ENCODE data around the gene PRR14. TPM values are rescaled to one million over a fixed set of nuclear protein-coding genes. Genes with fewer than 3 reads are reported as not detected.

Gene PRR14
- total RNA-seq, 2 donors from 2014 or later, result 37.5 to 66.7 TPM

GRCh38 chr16:30641378-30641982, 9.3 kb upstream of the PRR14 start:
- Histone ChIP-seq H3K4me3 (no peak overlapping the region), H3K9me3 (no peaks in the 10 kb centered on the region), H3K36me3 (no peaks in the 10 kb centered on the region), H3K27me3 (replicated peaks; ENCODE audit: insufficient read depth) (no peaks in the 10 kb centered on the region), H3K4me1 (replicated peaks) (no peaks in the 10 kb centered on the region), H3K27ac (no peak overlapping the region)
- WGBS, result 90% methylated on average over 3 of the region's 3 CpGs
- intact Hi-C loops (cut with DNase I), result no loop called here
- TF ChIP-seq, protein P1, sequence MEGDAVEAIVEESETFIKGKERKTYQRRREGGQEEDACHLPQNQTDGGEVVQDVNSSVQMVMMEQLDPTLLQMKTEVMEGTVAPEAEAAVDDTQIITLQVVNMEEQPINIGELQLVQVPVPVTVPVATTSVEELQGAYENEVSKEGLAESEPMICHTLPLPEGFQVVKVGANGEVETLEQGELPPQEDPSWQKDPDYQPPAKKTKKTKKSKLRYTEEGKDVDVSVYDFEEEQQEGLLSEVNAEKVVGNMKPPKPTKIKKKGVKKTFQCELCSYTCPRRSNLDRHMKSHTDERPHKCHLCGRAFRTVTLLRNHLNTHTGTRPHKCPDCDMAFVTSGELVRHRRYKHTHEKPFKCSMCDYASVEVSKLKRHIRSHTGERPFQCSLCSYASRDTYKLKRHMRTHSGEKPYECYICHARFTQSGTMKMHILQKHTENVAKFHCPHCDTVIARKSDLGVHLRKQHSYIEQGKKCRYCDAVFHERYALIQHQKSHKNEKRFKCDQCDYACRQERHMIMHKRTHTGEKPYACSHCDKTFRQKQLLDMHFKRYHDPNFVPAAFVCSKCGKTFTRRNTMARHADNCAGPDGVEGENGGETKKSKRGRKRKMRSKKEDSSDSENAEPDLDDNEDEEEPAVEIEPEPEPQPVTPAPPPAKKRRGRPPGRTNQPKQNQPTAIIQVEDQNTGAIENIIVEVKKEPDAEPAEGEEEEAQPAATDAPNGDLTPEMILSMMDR (IDR thresholded peaks at IDR 0.05), result no peak
- TF ChIP-seq POLR2A (IDR thresholded peaks at IDR 0.05) (no peak), POLR2AphosphoS5 (IDR thresholded peaks at IDR 0.05) (no peak)
- DNase-seq (ENCODE audit: low spot score), result no peak

- intact Hi-C loops (cut with DNase I), result no loop called here
- Histone ChIP-seq H3K27ac (no peak overlapping the region), H3K36me3 (no peaks in the 10 kb centered on the region), H3K9me3 (no peaks in the 10 kb centered on the region), H3K4me1 (replicated peaks) (no peaks in the 10 kb centered on the region), H3K4me3 (no peak overlapping the region), H3K27me3 (replicated peaks; ENCODE audit: insufficient read depth) (no peaks in the 10 kb centered on the region)
- DNase-seq (ENCODE audit: low spot score), result no peak
- WGBS, result 69% methylated on average over 4 of the region's 4 CpGs
- TF ChIP-seq, protein P1 (IDR thresholded peaks at IDR 0.05), result no peak
- no peak for TF ChIP-seq POLR2AphosphoS5 (IDR thresholded peaks at IDR 0.05)
- no peak for TF ChIP-seq POLR2A (IDR thresholded peaks at IDR 0.05)
These were observed 6.4 kb upstream of the PRR14 start for GRCh38 chr16:30644334-30644830.

- no peak for DNase-seq (ENCODE audit: low spot score)
- no peaks in the 10 kb centered on the region for H3K9me3 ChIP-seq
- intact Hi-C loops (cut with DNase I), result no loop called here
These were observed 5.0 kb upstream of the PRR14 start for GRCh38 chr16:30645727-30646126.

GRCh38 chr16:30647274-30647571, 3.5 kb upstream of the PRR14 start:
- H3K36me3 ChIP-seq, result no peaks in the 10 kb centered on the region
- no peak overlapping the region for H3K4me3 ChIP-seq
- H3K27me3 ChIP-seq (replicated peaks; ENCODE audit: insufficient read depth), result no peaks in the 10 kb centered on the region
- peaks cover 9% of the 10 kb centered on the region for H3K4me1 ChIP-seq (replicated peaks)
- H3K9me3 ChIP-seq, result no peaks in the 10 kb centered on the region
- no peak overlapping the region for H3K27ac ChIP-seq
- intact Hi-C loops (cut with DNase I), result no loop called here
- WGBS, result 88% methylated on average over 1 of the region's 1 CpG
- no peak for DNase-seq (ENCODE audit: low spot score)
- no peak for TF ChIP-seq POLR2AphosphoS5 (IDR thresholded peaks at IDR 0.05)
- TF ChIP-seq, protein P1 (IDR thresholded peaks at IDR 0.05), result no peak
- TF ChIP-seq POLR2A (IDR thresholded peaks at IDR 0.05), result no peak

More at GRCh38 chr16:30645727-30646126, 5.0 kb upstream of the PRR14 start:
- Histone ChIP-seq H3K27ac (no peak overlapping the region), H3K4me3 (no peak overlapping the region), H3K4me1 (replicated peaks) (peaks cover 4% of the 10 kb centered on the region), H3K27me3 (replicated peaks; ENCODE audit: insufficient read depth) (no peaks in the 10 kb centered on the region), H3K36me3 (no peaks in the 10 kb centered on the region)
- 64% methylated on average over 6 of the region's 6 CpGs for WGBS
- TF ChIP-seq, protein P1 (IDR thresholded peaks at IDR 0.05), result no peak
- TF ChIP-seq POLR2AphosphoS5 (IDR thresholded peaks at IDR 0.05) (no peak), POLR2A (IDR thresholded peaks at IDR 0.05) (no peak)

DNA sequence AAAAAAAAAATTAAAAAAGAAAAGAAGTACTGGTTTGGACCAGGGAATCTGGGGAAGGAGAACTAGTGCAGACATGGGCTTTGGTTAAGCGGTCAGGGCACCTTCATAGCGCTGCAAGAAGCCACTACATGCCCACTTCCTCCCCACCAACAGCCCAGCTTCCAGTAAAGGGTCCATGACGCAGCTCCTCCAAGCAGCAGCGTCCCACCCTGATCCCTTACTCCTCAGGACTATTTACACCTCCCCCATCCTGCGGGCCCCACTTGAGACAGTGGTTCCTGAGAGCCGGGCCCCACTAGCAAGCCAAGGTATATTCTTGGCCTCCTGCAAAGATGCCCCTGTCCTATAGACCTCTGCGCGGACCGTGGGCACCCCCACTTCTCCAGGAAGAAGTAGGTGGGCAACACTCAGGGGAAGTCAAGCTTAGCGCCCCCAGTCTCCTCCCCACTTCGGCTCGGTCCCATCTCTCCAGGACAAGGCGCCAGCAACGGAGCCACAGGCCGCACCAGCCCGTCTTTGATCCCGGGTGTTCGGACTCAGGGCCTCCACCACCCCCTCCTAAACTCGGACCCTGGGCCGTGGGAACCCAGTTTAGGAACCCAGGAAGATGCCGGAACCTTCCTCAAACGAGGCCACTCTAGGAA, 913 bp upstream of the PRR14 start:
- WGBS, result 26% methylated on average over 22 of the region's 22 CpGs
- peak overlapping the region; percentile 91 to 95 for H3K27ac ChIP-seq
- intact Hi-C loops (cut with DNase I), result loop anchor here (5.0 to 10.0 kb wide), 3 partner anchors 78 to 845 kb away; partner anchors contain the start of genes ALDOA, MAZ and ZNF688

More for the DNA sequence above, 913 bp upstream of the PRR14 start:
- H3K9me3 ChIP-seq, result no peaks in the 10 kb centered on the region
- no peak for TF ChIP-seq POLR2A (IDR thresholded peaks at IDR 0.05)
- TF ChIP-seq POLR2AphosphoS5 (IDR thresholded peaks at IDR 0.05), result no peak
- TF ChIP-seq, protein P1 (IDR thresholded peaks at IDR 0.05), result no peak
- no peaks in the 10 kb centered on the region for H3K27me3 ChIP-seq (replicated peaks; ENCODE audit: insufficient read depth)
- H3K4me1 ChIP-seq (replicated peaks), result peaks cover 12% of the 10 kb centered on the region
- peaks cover 0 to 11% of the 10 kb centered on the region in 2 donors for H3K36me3 ChIP-seq
- no peak for DNase-seq (ENCODE audit: low spot score)
- peak overlapping the region; percentile 59 to 75 for H3K4me3 ChIP-seq

All from prostate gland (tissue), 2 donors.